Activated naive CD4-positive, alpha-beta T cell treated with anti-CD3 and anti-CD28 coated beads for 36 hours (primary cell): Measurements from ENCODE around the gene FAM24B. TPM values are rescaled to one million over a fixed set of nuclear protein-coding genes. Genes with fewer than 3 reads are reported as not detected.

ENCODE experiments used
- total RNA-seq, 2 experiments: library from RNA; stranded (reverse); gene quantifications; one replicate each; pipeline ENCODE4 v1.2.3, GENCODE V29; 2021

Gene FAM24B
- total RNA-seq, 2 experiments from 2014 or later = 8.0 to 8.1 TPM

Other genes starting within 250 kb of the FAM24B start
- gene C10orf120, start 179.7 kb downstream of the FAM24B start, total RNA-seq = not detected
- gene CUZD1, start 33.7 kb downstream of the FAM24B start, total RNA-seq = under 1 TPM; 0.43 to 0.54 TPM
- not detected for gene FAM24A, start 31.0 kb upstream of the FAM24B start, total RNA-seq
- 1 to 10 TPM; 4.2 to 5.2 TPM for gene C10orf88, start 74.6 kb upstream of the FAM24B start, total RNA-seq
- gene PSTK, start 100.8 kb upstream of the FAM24B start, total RNA-seq = 1 to 10 TPM; 3.9 to 4.2 TPM
- 10 to 100 TPM; 15.3 to 16.2 TPM for gene IKZF5, start 129.2 kb upstream of the FAM24B start, total RNA-seq
- gene ACADSB, start 129.4 kb upstream of the FAM24B start, total RNA-seq = 10 to 100 TPM; 19.8 to 21.8 TPM